Loucy (cell line): ENCODE results near the gene GRIA3.

ENCODE experiments used
- EZH2phosphoT487 ChIP-seq: fragments of 200-600 bp; IDR thresholded peaks from 2 replicates; pipeline ENCODE4 v1.6.1; 2018; ENCODE audit warnings: antibody characterized with exemption, mild to moderate bottlenecking, moderate library complexity, borderline replicate concordance
- TF ChIP-seq, protein P1 (sequence below): fragments of 200-600 bp; sonication (generic); conservative IDR thresholded peaks from 2 replicates; pipeline ENCODE4 v1.5.1; 2014; ENCODE audit warnings: mild to moderate bottlenecking, antibody characterized with exemption, low read length

DNA sequence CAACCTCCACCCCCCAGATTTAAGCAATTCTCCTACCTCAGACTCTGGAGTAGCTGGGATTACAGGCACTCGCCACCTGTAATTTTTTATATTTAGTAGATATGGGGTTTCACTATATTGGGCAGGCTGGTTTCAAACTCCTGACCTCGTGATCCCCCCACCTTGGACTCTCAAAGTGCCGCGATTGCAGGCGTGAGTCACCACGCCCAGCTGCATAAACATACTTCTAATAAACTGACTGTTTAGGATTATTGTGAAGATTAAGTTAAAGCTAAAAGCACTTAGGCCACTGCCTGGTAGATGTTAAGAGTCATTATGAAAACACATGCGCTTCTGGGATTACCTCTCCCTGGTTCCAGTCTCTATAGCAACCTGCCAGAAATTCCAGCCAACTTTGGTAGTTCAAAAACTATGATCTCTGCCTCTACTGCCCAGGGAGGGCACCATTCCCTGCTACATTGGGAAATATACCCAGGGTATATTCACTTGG lies 30.2 kb upstream of the GRIA3 start:
- TF ChIP-seq, protein P1, sequence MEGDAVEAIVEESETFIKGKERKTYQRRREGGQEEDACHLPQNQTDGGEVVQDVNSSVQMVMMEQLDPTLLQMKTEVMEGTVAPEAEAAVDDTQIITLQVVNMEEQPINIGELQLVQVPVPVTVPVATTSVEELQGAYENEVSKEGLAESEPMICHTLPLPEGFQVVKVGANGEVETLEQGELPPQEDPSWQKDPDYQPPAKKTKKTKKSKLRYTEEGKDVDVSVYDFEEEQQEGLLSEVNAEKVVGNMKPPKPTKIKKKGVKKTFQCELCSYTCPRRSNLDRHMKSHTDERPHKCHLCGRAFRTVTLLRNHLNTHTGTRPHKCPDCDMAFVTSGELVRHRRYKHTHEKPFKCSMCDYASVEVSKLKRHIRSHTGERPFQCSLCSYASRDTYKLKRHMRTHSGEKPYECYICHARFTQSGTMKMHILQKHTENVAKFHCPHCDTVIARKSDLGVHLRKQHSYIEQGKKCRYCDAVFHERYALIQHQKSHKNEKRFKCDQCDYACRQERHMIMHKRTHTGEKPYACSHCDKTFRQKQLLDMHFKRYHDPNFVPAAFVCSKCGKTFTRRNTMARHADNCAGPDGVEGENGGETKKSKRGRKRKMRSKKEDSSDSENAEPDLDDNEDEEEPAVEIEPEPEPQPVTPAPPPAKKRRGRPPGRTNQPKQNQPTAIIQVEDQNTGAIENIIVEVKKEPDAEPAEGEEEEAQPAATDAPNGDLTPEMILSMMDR = no peak
- no peak for TF ChIP-seq EZH2phosphoT487
